Right lobe of liver (tissue), 6 donors: ENCODE results near the gene IFITM10. TPM values are rescaled to one million over a fixed set of nuclear protein-coding genes. Genes with fewer than 3 reads are reported as not detected.

Source experiments
- ATAC-seq, 4 donors: fragments of 200-7000 bp; cut with Tn5 transposase; one replicate each; pipeline ENCODE4 v1.9.1; 2020; ENCODE audit warnings: mild to moderate bottlenecking in 4 of 4, moderate library complexity in 4 of 4
- DNase-seq, 3 donors: peaks; one replicate each; pipeline ENCODE4 v3.0.0-alpha.2; 2020
- H3K27ac ChIP-seq, 3 donors: fragments of 200-600 bp; one replicate each; pipeline ENCODE4 v1.8.0; 2022
- H3K27me3 ChIP-seq, 2 donors: fragments of 200-600 bp; one replicate each; pipeline ENCODE4 v1.8.0; 2022
- H3K36me3 ChIP-seq, 4 donors: fragments of 200-600 bp; sonication (generic) in 1 of 4; one replicate each; pipeline versions ENCODE4 v1.5.1 to v1.8.0; 2017 to 2022; ENCODE audit warnings: control low read depth in 1 of 4
- H3K4me1 ChIP-seq, 4 donors: fragments of 200-600 bp; sonication (generic) in 1 of 4; one replicate each; pipeline versions ENCODE4 v1.5.1 to v1.8.0; 2017 to 2022; ENCODE audit warnings: control low read depth in 1 of 4
- H3K4me3 ChIP-seq, 3 donors: fragments of 200-600 bp; one replicate each; pipeline ENCODE4 v1.8.0; 2022
- H3K9me3 ChIP-seq, 4 donors: fragments of 200-600 bp; sonication (generic) in 1 of 4; one replicate each; pipeline versions ENCODE4 v1.5.1 to v1.8.0; 2017 to 2022; ENCODE audit warnings: control low read depth in 1 of 4
- POLR2A ChIP-seq: fragments of 450-650 bp; IDR thresholded peaks from one replicate; pipeline ENCODE4 v1.6.1; 2017; ENCODE audit warnings: antibody characterized with exemption, mild to moderate bottlenecking
- WGBS: methylation state at CpG from one replicate; pipeline ENCODE4 v1.1.6; 2018; ENCODE audit warnings: low coverage, low lambda C conversion rate; ENCODE audit not compliant: insufficient coverage; ENCODE audit errors: missing lambda C conversion rate; 5-methylcytosine and 5-hydroxymethylcytosine counted together
- intact Hi-C, 2 donors: fragments of 100-400 bp; cut with DNase I; formaldehyde crosslinking; loops; one replicate each; pipeline versions ENCODE4 v1.11.2 to v1.14.1; 2022
- total RNA-seq, 6 experiments: library from RNA; depleted of rRNA in 2 of 6; stranded (reverse); fragments of >200 nt in 2 of 6; fragmentation: NEBNext Ultra II Directional in 3 of 6; extraction: Animal tissue kit (Norgen Biotek cat#: 25700) in 3 of 6; gene quantifications; one replicate each; pipeline versions ENCODE4 v1.1.0 to v1.2.4, GENCODE V29; 2016 to 2023
- TF ChIP-seq, protein P1 (sequence below), 4 donors: fragments of 200-600 bp in 3 of 4; fragments of 450-650 bp in 1 of 4; IDR thresholded peaks; one replicate each; pipeline versions ENCODE4 v1.5.1 to v1.8.0; 2016 to 2022; ENCODE audit warnings: antibody characterized with exemption in 4 of 4, mild to moderate bottlenecking in 2 of 4
- donor health status: DM: no; HTN: yes; CAD: no.
- donor health status: DM: no; HTN: no; CAD: no.
- donor health status: DM: no; HTN: no; CAD: no.
- donor health status: DM: no; HTN: yes; CAD: no.
- donor health status: DM: no; HTN: yes; CAD: no.

Gene IFITM10
- total RNA-seq, 6 experiments from 2014 or later = 1.3 to 11.4 (median 6.7) TPM

DNA sequence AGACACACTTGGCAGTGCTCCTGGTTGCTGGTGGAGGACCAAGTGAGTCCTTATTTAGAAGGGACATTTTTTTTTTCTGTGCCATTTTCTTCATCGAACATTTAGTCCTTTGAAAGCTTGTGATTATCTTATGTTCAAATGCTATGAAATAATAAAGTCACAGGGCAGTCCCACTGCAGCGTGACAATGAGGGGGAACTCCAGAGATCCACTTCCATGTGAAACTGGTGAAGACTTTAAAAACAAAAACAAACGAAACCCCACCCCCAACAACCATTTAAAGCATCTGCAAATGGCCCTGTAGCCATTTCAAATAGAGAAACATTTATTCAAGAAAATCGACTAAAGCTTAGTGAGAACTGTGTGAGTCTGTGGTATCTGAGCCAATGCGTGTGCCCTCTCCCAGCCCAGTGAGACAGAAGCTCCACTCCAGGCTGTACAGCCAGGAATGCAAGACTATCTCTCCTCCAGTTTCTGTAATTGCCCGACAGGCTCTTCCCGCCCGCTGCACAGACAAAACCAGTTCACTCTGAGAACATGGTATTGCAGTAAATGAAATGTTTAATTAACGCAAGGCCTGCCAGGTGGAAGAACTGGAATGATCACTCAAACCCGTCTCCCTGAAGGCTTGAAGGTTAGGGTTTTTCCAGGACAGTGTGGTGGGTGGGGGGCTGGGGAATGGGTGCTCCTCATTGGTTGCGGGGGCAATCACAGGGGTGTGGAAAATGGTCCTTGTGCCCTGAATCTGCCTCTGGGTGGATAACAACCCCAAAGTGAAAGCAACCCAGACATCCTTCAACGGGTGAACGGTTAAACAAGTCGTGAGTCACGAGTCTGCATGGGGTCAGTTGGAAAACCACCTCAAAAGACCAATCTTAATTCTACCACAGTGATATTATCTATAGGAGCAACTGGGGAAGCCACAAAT, 45.0 kb downstream of the IFITM10 start:
- Histone ChIP-seq H3K9me3 (no peaks in the 10 kb centered on the region), H3K4me1 (no peaks in the 10 kb centered on the region), H3K27me3 (no peaks in the 10 kb centered on the region), H3K27ac (no peak overlapping the region), H3K4me3 (no peak overlapping the region), H3K36me3 (no peaks in the 10 kb centered on the region)
- no peak for ATAC-seq
- 50% methylated on average over 12 of the region's 15 CpGs for WGBS
- no peak for TF ChIP-seq POLR2A
- TF ChIP-seq, protein P1, sequence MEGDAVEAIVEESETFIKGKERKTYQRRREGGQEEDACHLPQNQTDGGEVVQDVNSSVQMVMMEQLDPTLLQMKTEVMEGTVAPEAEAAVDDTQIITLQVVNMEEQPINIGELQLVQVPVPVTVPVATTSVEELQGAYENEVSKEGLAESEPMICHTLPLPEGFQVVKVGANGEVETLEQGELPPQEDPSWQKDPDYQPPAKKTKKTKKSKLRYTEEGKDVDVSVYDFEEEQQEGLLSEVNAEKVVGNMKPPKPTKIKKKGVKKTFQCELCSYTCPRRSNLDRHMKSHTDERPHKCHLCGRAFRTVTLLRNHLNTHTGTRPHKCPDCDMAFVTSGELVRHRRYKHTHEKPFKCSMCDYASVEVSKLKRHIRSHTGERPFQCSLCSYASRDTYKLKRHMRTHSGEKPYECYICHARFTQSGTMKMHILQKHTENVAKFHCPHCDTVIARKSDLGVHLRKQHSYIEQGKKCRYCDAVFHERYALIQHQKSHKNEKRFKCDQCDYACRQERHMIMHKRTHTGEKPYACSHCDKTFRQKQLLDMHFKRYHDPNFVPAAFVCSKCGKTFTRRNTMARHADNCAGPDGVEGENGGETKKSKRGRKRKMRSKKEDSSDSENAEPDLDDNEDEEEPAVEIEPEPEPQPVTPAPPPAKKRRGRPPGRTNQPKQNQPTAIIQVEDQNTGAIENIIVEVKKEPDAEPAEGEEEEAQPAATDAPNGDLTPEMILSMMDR (IDR thresholded peaks at IDR 0.05) = no peak
- peak in 1 of 3 donors; percentile 34 for DNase-seq
- intact Hi-C loops = no loop called here

GRCh38 chr11:1703146-1703545, 47.2 kb downstream of the IFITM10 start:
- H3K9me3 ChIP-seq = no peaks in the 10 kb centered on the region
- H3K4me1 ChIP-seq = no peaks in the 10 kb centered on the region
- intact Hi-C loops = no loop called here
- H3K27ac ChIP-seq = no peak overlapping the region
- H3K36me3 ChIP-seq = no peaks in the 10 kb centered on the region
- DNase-seq (peak in 1 of 3 donors; percentile 2), ATAC-seq (no peak)
- TF ChIP-seq, protein P1 (IDR thresholded peaks at IDR 0.05) = no peak
- TF ChIP-seq POLR2A = no peak
- WGBS = 78% methylated on average over 5 of the region's 6 CpGs
- H3K27me3 ChIP-seq = no peaks in the 10 kb centered on the region
- no peak overlapping the region for H3K4me3 ChIP-seq

DNA sequence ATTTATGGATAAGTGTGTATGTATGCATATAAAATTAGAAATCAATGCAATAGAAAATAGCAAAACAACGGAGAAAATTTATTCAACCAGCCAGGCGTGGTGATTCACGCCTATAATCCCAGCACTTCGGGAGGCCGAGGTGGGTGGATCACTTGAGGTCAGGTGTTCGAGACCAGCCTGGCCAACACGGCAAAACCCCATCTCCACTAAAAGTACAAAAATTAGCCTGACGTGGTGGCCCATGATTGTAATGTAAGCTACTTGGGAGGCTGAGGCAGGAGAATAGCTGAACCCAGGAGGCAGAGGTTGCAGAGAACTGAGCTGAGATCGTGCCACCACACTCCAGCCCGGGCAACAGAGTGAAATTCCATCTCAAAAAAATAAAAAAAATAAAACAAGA, 47.9 kb downstream of the IFITM10 start:
- TF ChIP-seq, protein P1 (IDR thresholded peaks at IDR 0.05) = no peak
- TF ChIP-seq POLR2A = no peak
- 86% methylated on average over 8 of the region's 10 CpGs for WGBS

GRCh38 chr11:1701091-1701807, 49.1 kb downstream of the IFITM10 start:
- intact Hi-C loops = no loop called here
- H3K4me3 ChIP-seq = no peak overlapping the region
- no peak overlapping the region for H3K27ac ChIP-seq
- H3K36me3 ChIP-seq = no peaks in the 10 kb centered on the region
- TF ChIP-seq, protein P1 (IDR thresholded peaks at IDR 0.05) = no peak
- no peak for TF ChIP-seq POLR2A
- no peaks in the 10 kb centered on the region for H3K9me3 ChIP-seq
- DNase-seq = peak in 1 of 3 donors; percentile 23
- WGBS = 78% methylated on average over 8 of the region's 10 CpGs
- H3K4me1 ChIP-seq = no peaks in the 10 kb centered on the region
- no peak for ATAC-seq
- no peaks in the 10 kb centered on the region for H3K27me3 ChIP-seq

More for the DNA sequence above, 47.9 kb downstream of the IFITM10 start:
- no peak overlapping the region for H3K27ac ChIP-seq
- intact Hi-C loops = no loop called here
- no peaks in the 10 kb centered on the region for H3K4me1 ChIP-seq
- DNase-seq (peak in 1 of 3 donors; percentile 5), ATAC-seq (no peak)
- no peaks in the 10 kb centered on the region for H3K36me3 ChIP-seq
- H3K9me3 ChIP-seq = no peaks in the 10 kb centered on the region
- no peak overlapping the region for H3K4me3 ChIP-seq
- H3K27me3 ChIP-seq = no peaks in the 10 kb centered on the region
